ENCODE data around the gene MRFAP1.

The MRFAP1 gene

DNA sequence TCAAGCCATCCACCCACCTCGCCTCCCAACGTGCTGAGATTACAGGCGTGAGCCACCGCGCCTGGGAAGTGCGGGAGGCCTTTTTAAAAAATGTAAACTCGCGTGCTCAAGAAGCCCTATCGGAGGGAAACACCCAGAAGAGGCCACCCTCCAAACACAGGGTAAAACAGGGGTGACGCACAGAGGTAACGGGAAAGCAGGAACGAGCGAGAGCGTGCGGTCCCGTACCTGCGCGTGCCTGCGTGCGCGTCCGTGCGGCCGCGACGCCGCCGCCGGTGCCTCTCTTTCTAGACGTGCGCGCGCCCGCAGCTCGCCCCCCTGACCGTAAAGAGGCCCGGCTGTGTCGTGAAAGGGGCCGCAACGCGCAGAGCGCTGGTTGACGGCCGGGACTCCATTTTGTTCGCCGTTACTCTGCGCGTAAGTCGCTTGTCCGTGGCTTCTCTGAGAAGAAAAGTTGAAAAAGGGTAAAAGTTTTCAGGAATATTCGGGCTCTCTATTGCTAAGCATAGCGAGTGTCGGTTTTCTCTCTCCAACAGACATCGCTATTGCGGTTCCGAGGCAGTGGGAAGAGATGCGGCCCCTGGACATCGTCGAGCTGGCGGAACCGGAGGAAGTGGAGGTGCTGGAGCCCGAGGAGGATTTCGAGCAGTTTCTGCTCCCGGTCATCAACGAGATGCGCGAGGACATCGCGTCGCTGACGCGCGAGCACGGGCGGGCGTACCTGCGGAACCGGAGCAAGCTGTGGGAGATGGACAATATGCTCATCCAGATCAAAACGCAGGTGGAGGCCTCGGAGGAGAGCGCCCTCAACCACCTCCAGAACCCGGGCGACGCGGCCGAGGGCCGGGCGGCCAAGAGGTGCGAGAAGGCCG lies at the start of gene MRFAP1:
MRFAP1 (plus strand) TSS at position 394 of the 872 bp plus-strand sequence; CDS start at position 572, 178 bp downstream.
- DNase-seq = peak; percentile 89

DNA sequence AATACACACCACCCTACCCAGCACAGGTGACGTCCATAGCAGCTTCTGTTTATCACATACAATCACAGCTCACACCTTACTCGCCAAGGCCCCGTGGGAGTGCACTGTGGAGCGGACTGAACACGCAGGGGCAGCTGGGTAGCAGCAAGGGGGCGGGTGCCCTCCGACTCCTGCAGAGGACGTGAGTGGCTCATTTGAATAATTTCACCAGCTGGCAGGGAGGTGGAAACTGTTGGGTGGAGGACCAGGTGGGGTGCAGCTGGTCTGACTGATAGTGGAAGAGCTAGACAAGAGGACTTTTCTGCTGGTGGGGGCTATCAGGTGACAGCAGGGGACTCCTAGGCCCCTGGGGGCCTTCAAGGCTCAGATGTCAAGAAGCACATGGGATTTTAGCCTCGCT lies 49.2 kb upstream of the MRFAP1 start:
- DNase-seq = no peak

DNA sequence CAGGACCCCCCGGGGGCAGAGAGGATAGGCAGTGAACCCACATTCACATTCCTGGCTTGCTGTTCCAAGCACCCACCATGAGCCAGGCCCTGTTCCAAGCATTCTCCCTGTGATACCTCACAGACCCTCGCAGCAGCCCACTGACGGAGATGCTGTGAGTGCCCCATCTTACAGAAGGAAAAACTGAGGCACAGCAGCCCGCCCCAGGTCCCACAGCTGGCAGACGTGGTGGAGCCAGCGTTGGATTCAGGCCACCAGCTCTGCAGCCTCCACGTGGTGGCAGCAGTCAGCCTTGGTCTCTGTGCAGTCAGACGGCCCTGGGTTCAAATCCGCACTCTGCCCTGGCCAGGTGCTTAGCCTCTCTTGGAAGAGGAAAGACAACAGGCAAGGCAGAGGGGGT lies 48.7 kb upstream of the MRFAP1 start:
- no peak for DNase-seq

DNA sequence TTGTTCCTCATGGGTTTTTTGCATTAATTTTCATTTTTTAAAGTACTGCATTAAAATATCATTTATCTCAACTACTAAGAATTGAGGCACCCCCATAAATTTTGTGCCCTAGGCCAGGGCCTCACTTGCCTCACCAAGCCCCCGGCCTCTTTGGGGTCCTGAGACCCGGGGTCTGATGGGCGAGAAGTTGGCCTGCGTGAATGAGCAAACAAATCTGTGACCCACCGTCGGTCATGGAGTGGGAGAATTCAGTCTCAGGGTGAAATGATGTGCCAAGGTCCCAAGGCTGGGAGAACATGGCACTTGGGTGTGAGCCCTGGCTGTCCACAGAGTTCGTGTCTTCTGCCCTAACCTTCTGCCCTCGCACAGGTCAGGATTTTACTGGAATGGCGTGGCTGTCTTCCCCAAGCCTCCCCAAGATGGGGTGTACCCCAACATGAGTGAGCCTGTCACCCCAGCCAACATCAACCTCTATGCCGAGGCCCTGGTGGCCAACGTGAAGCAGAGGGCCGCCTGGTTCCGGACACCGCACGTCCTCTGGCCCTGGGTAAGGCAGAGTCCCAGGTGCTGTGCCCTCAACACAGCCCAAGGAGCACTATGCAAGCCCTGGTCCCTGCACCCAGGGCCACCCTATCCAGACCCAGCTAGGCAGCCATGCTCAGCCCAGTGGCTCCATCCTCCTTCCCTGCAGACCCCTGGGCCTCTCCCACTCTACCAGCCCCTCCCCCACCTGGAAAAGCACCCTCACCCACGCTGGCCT lies 47.5 kb upstream of the MRFAP1 start:
- no peak for DNase-seq

DNA sequence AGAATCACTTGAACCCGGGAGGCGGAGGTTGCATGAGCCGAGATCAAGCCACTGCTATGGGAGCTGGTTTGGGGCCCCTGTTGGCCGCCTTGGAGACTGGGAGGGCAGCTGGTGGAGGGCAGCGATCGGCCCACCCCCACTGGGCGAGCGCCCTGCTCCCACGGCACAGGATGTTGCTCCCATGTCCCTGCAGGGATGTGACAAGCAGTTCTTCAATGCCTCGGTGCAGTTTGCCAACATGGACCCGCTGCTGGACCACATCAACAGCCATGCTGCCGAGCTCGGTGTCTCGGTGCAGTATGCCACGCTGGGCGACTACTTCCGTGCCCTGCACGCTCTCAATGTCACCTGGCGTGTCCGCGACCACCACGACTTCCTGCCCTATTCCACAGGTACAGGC lies 46.1 kb upstream of the MRFAP1 start:
- no peak for DNase-seq

DNA sequence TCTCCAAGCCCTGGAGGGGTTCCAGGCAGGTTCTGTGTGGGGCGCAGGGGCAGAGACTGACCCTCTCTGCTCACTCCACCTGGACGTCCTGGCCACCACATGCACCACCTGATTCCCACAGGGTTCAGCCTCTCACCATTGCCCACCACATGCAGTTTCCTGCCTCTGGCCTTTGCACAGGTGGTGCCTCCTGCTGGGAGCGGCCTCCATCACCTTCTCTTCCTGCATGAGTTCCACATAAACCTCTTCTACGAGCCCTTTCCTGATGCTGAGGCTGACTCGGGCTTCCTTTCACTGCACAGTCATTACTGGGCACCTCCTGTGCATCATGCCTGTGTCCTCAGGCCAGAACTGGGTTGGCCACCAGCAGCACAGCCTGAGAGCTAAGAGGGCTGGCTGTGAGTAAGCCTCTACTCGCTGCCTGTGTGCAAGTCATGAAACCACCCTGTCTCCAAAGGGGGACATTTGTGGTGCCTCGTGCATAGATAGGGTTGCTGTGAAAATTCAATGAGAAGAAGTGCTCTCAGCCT lies 45.6 kb upstream of the MRFAP1 start:
- DNase-seq = no peak

DNA sequence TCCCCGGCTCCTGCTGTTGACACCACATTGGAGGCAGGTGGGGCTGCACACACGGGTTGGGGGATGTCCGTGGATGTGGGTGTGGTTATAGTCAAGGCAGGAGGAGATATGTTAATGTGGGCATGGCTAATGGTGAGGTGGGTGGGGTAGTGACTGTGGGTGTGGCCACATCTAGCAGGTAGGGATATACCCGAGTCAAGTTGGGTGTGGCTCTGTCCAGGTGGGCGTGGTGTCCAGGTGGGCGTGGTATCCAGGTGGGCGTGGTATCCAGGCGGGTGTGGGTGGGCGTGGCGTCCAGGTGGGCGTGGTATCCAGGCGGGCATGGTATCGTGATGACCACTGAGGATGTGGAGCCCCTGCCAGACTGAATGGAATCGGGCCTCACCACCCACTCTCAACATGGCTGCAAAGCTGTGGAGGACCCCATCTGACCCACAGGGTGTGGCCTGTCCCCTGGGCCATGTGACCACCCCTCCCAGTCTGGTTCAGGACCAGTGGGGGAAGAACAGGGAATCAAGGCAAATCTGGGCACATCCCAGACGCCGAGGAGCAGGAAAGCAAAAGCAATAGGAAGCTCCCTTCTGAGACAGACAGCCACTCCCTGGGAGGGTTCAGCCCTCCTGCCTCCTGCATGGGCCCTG lies 44.5 kb upstream of the MRFAP1 start:
- no peak for DNase-seq

DNA sequence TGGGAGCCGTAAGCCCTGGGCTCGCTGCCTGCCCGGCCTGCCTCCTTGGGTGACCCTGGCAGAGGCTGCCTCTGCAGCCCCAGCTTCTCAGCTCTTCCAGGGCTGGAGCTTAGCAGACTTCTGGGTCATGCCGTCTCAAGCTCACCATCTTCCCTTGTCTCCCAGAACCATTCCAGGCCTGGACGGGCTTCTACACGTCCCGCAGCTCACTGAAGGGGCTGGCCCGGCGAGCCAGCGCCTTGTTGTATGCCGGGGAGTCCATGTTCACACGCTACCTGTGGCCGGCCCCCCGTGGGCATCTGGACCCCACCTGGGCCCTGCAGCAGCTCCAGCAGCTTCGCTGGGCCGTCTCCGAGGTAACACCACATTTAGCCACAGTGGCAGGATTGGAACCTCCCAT lies 43.5 kb upstream of the MRFAP1 start:
- DNase-seq = no peak

DNA sequence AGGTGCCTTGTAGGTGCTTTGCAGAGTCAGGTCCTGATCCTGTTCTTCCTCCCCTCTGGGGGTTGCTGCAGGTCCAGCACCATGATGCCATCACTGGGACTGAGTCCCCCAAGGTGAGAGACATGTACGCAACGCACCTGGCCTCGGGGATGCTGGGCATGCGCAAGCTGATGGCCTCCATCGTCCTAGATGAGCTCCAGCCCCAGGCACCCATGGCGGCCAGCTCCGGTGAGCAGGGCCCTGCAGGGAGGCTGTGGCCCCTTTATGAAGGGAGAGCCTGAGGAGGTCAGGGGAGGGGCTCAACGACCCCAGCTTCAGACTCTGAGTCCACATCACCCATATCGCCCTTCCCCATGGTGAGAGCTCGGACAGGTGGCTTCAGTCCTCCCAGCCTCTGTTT lies 42.4 kb upstream of the MRFAP1 start:
- DNase-seq = no peak

DNA sequence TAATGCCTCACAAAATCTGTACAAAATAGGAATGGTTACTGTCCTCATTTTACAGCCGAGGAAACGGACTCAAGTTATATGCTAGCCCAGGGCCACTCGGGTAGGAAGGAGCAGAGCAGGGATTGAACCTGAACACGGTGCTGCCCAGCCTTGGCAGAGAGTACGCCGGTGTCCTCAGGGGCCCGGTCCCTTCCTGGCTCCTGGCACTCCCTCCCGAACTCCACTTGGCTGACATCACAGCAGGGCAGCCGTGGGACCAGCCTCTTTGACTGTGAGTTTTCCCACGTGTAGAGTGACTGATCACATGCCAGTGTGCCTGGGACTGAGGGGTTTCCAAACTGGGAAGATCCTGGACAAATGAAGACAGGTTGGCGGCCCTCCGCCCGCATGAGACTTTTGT lies 41.8 kb upstream of the MRFAP1 start:
- DNase-seq = no peak

DNA sequence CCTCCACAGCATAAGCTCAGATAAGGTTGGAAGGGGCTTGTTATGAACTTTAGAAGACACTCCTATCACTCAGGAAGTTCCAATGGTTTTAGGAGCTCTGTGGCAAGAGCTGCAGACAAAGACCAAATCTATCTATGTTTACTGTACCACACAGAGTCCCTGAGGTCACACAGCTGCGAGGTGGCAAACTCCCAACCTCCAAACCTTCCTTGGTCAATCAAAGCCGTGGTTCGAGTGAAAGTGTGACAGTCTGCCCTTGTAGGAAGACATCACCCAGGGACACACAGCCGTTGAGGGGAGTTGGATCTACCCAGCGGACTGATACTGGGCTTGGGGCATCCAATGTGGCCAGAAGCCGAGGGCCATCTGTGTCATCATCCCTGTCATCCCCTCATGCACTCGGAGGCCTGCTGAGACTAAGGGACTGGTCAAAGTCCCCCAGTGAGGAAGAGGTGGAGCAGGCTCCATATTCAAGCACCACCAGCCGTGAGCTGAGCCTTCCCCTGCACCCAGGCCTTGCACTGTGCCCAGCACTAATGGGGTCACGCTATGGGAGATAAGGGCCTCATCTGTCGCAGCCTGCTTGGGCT lies 38.7 kb upstream of the MRFAP1 start:
- no peak for DNase-seq

DNA sequence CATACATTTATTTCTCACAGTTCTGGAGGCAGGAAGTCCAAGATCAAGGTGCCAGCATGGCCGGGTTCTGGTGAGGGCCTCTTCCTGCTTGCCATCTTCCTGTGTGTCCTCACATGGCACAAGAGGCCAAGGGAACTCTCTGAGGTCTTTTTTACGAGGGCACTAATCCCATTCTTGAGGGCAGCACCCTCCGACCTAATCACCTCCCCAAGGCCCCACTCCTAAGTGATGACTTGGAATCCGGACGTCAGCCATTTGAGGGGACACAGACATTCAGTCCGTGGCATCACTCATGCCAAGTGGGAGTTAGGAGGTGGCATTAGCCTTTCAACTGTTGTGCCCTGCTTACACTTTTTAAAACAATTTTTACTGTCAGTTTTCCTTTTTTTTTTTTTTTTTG lies 38.2 kb upstream of the MRFAP1 start:
- DNase-seq = no peak

DNA sequence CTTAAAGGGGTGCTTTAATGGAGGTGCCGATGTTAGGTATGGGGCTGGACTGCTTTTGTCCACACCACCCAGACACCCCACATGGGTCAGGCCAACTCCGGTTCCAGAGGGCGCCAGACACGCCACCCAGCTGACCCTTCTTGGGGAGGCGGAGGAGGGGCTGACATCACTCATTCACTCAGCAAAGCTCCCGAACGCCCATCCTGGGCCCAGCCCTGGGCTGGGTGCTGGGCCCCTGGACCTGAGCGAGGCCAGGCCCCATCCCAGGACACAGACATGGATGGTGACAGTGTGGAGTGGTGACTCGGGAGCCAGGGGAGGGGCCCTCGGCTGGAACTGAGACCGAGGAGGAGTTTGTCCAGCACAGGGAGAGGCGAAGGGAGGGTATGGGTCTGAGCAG lies 37.4 kb upstream of the MRFAP1 start:
- no peak for DNase-seq

DNA sequence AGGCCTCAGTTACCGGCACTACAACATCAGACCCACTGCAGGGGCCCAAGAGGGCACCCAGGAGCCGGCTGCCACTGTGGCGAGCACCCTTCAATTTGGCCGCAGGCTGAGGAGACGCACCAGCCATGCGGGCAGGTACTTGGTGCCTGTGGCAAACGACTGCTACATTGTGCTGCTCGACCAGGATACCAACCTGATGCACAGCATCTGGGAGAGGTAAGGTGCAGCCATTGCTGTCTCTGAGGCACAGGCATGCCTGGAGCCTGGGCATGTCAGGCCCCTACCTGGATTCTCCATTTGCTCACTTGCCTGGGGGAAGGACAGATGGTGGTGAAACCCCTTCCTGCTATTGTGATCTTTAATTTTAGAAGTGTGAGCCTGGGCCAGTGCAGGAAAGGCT lies 35.4 kb upstream of the MRFAP1 start:
- no peak for DNase-seq

DNA sequence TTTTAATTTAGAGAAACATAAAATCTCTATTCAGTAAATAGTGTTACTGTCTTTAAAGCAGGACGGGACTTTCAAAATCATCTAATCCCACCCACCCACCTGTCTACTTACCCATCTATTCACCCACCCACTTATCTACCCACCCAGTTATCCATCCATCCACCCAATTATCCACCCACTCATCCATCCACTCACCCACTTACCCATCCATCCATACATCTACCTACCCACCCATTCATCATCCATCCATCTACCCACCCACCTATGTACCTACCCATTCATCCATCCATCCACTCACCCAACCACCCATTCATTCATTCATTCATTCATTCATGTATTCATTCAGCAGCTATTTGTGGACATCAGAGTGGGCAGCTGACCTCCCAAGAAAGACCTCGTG lies 34.9 kb upstream of the MRFAP1 start:
- DNase-seq = no peak

DNA sequence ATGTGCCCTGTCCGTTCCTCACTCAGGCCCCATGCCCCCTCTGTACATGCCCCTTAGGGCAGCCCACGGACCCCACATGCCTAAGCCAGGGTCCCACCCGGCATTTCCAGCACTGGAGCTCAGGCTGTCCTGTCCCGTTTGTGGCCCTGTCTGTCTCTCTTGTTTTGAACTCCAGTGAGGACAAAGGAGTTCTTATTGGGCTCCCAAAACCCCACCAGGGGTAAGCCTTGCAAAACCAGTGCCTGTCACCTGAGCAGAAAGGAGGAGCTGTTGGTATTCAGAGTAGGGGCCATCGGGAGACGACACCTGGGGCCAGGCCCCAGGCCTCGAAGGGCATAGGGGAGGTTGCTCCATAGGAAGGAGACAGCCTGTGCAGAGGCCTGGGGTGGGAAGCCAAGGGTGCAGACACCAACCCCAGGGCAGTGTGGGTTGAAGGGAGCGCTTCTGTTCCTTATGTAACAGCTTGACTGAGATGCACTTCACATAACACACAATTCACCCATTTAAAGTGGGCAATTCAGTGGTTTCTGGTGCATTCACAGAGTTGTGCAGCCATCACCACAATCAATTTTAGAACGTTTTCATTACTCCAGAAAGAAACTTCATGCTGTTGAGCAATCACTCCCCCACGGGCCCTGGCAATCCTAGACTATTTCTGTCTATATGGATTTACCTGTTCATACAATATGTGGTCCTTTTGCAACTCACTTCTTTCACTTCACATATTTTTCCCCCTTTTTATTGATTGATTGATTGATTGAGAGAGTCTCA lies 33.8 kb upstream of the MRFAP1 start:
- no peak for DNase-seq

DNA sequence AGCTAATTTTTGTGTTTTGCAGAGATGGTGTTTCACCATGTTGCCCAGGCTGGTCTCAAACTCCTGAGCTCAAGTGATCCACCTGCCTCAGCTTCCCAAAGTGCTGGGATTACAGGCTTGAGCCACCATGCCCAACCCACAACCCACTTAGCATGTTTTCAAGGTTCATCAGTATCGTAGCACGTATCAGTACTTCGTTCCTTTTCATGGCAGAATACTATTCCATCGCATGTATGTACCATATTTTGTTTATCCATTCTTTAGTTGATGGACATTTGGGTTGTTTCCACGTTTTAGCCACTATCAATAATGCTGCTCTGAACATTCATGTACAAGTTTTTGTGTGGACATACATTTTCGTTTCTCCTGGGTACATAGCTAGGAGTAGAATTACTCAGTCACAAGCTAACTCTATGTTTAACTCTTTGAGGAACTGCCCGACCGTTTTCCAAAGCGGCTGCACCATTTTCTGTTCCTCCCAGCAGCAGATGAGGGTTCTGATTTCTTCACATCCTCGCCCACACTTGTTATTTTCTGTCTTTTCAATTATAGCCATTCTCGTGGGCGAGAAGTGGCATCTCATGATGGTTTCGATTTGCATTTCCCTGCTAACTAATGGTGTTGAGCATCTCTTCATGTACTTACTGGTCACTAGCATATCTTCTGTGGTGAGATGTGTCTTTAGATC lies 33.0 kb upstream of the MRFAP1 start:
- no peak for DNase-seq

DNA sequence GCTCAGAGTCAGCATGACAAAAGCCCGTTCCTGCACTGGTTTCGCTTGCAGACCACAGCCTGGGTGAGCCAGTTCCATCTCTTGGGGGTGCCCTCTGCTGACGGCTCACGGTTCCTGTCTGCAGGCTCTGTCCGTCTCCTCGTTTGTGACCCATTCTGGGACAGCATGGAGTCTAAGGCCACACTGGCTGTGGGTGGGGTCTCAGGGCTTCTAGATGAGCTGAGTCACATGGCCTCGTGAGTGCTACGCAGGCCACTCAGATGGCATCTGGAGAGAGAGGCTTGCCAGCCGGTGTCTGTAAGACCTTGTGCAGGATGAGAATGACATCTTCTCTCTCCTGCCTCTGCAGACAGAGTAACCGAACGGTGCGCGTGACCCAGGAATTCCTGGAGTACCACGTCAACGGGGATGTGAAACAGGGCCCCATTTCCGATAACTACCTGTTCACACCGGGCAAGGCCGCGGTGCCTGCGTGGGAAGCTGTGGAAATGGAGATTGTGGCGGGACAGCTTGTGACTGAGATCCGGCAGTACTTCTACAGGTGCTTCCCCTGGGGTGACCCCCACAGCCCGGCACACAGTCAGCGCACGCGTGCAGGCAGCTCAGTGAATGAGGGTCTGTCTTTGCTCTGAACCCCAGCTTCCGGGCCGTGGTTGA lies 31.6 kb upstream of the MRFAP1 start:
- no peak for DNase-seq

DNA sequence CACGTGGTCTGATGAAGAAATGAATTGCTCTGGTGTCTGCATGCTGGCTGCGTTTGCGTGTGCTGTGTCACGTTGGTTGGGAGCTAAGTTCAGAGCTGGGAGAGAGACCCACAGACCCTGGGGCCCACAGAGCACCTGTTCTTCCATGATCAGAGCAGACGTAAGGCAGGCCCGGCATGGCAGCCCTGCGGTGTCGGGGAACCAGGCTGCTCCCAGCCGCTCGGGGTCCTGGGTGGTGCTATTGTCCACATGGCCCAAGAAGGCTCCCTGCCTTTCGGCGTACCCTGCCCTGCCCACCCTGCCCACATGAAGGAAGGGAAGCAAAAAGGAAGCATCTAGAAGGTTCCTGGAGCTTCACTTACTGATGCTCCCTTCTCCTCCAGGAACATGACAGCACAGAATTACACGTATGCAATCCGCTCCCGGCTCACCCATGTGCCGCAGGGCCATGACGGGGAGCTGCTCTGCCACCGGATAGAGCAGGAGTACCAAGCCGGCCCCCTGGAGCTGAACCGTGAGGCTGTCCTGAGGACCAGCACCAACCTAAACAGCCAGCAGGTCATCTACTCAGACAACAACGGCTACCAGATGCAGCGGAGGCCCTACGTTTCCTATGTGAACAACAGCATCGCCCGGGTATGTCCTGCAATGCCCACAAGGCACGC lies 30.9 kb upstream of the MRFAP1 start:
- DNase-seq = no peak

DNA sequence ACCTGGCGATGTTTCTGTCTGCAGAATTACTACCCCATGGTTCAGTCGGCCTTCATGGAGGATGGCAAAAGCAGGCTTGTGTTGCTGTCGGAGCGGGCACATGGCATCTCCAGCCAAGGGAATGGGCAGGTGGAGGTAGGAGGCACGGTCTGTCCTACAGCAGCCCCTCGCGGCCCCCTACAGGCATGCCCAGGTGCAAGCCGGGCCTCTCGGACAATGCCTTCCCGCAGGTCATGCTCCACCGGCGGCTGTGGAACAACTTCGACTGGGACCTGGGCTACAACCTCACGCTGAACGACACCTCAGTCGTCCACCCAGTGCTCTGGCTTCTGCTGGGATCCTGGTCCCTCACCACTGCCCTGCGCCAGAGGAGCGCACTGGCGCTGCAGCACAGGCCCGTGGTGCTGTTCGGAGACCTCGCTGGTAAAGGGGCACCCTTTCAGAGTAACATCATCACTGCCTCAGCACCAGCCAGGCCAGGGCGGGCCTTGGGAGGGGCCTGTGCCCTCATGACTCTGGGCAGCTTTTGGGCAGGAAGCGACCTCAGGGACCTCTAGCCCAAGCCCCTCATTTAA lies 29.5 kb upstream of the MRFAP1 start:
- DNase-seq = no peak

Data from activated T-cell treated with anti-CD3 and anti-CD28 coated beads for 4 hours (primary cell).